Measurements from ENCODE around the gene PURA.
A peak's percentile ranks its signal among the peaks of the same experiment; 100 is the strongest.

The PURA gene

GRCh38 chr5:140147460-140147859, 33.6 kb downstream of the PURA start:
- no CpG with 5 or more reads among the region's 1 CpG for WGBS (ENCODE audit: extremely low coverage, insufficient coverage, low lambda C conversion rate)
- H3K4ac ChIP-seq (ENCODE audit: low read depth, low read length): no peak overlapping the region
- no peak for DNase-seq
- H3K79me2 ChIP-seq (ENCODE audit: control insufficient read depth, insufficient read depth, low read length): no peaks in the 10 kb centered on the region
- H2BK5ac ChIP-seq (ENCODE audit: low read length): no peak overlapping the region
- peak overlapping the region; percentile 30 for H3K23ac ChIP-seq (ENCODE audit: low read length)
- H2BK15ac ChIP-seq (replicated peaks; ENCODE audit: low read depth): no peak overlapping the region
- no peak overlapping the region for H3K4me3 ChIP-seq (ENCODE audit: low read length)
- H3K18ac ChIP-seq (ENCODE audit: low read length): no peak overlapping the region
- no peak overlapping the region for H2AK5ac ChIP-seq (ENCODE audit: low read length)
- H3K27me3 ChIP-seq (ENCODE audit: insufficient read depth, low read length, poor library complexity): peaks cover 31% of the 10 kb centered on the region
- H4K8ac ChIP-seq (ENCODE audit: low read depth, low read length): no peak overlapping the region
- H3K27ac ChIP-seq (ENCODE audit: low read depth, low read length): no peak overlapping the region
- no peak overlapping the region for H3K4me2 ChIP-seq (ENCODE audit: low read length)
- H3K36me3 ChIP-seq (ENCODE audit: control insufficient read depth, insufficient read depth, low read length): no peaks in the 10 kb centered on the region
- H3K4me1 ChIP-seq (ENCODE audit: control insufficient read depth, low read depth, low read length): peaks cover under 1% of the 10 kb centered on the region
- no peaks in the 10 kb centered on the region for H3K79me1 ChIP-seq (ENCODE audit: low read length)
- no peak overlapping the region for H3K9ac ChIP-seq (ENCODE audit: low read length)
- no peak overlapping the region for H4K5ac ChIP-seq (ENCODE audit: low read length)
- no peak overlapping the region for H2BK120ac ChIP-seq (ENCODE audit: low read depth, low read length)
- H3K56ac ChIP-seq (ENCODE audit: low read length): no peak overlapping the region

- Histone ChIP-seq H3K56ac (ENCODE audit: low read length) (no peak overlapping the region), H3K27ac (ENCODE audit: low read depth, low read length) (no peak overlapping the region), H2AK5ac (ENCODE audit: low read length) (no peak overlapping the region), H3K79me1 (ENCODE audit: low read length) (no peaks in the 10 kb centered on the region), H4K8ac (ENCODE audit: low read depth, low read length) (no peak overlapping the region), H3K36me3 (ENCODE audit: control insufficient read depth, insufficient read depth, low read length) (no peaks in the 10 kb centered on the region), H3K23ac (ENCODE audit: low read length) (no peak overlapping the region), H3K9ac (ENCODE audit: low read length) (no peak overlapping the region), H3K4me2 (ENCODE audit: low read length) (no peak overlapping the region), H2BK15ac (replicated peaks; ENCODE audit: low read depth) (no peak overlapping the region), H3K4me3 (ENCODE audit: low read length) (no peak overlapping the region), H3K27me3 (ENCODE audit: insufficient read depth, low read length, poor library complexity) (peaks cover 31% of the 10 kb centered on the region), H2BK120ac (ENCODE audit: low read depth, low read length) (no peak overlapping the region), H2BK5ac (ENCODE audit: low read length) (no peak overlapping the region), H4K5ac (ENCODE audit: low read length) (no peak overlapping the region), H3K18ac (ENCODE audit: low read length) (no peak overlapping the region), H3K4ac (ENCODE audit: low read depth, low read length) (no peak overlapping the region), H3K79me2 (ENCODE audit: control insufficient read depth, insufficient read depth, low read length) (no peaks in the 10 kb centered on the region), H3K4me1 (ENCODE audit: control insufficient read depth, low read depth, low read length) (peaks cover 3% of the 10 kb centered on the region)
- DNase-seq: peak; percentile 86
- no CpG with 5 or more reads among the region's 6 CpGs for WGBS (ENCODE audit: extremely low coverage, insufficient coverage, low lambda C conversion rate)
These were observed 34.6 kb downstream of the PURA start for GRCh38 chr5:140148508-140148907.

- Histone ChIP-seq H3K27me3 (ENCODE audit: insufficient read depth, low read length, poor library complexity) (peaks cover 29% of the 10 kb centered on the region), H3K56ac (ENCODE audit: low read length) (no peak overlapping the region), H3K4me1 (ENCODE audit: control insufficient read depth, low read depth, low read length) (peaks cover 6% of the 10 kb centered on the region), H4K5ac (ENCODE audit: low read length) (no peak overlapping the region), H3K4me3 (ENCODE audit: low read length) (no peak overlapping the region), H3K9ac (ENCODE audit: low read length) (no peak overlapping the region), H3K79me1 (ENCODE audit: low read length) (no peaks in the 10 kb centered on the region), H3K4me2 (ENCODE audit: low read length) (no peak overlapping the region), H2BK5ac (ENCODE audit: low read length) (no peak overlapping the region), H2BK15ac (replicated peaks; ENCODE audit: low read depth) (no peak overlapping the region), H3K27ac (ENCODE audit: low read depth, low read length) (no peak overlapping the region), H3K4ac (ENCODE audit: low read depth, low read length) (no peak overlapping the region), H2AK5ac (ENCODE audit: low read length) (no peak overlapping the region), H3K79me2 (ENCODE audit: control insufficient read depth, insufficient read depth, low read length) (no peaks in the 10 kb centered on the region), H3K18ac (ENCODE audit: low read length) (no peak overlapping the region), H2BK120ac (ENCODE audit: low read depth, low read length) (no peak overlapping the region), H3K23ac (ENCODE audit: low read length) (no peak overlapping the region), H3K36me3 (ENCODE audit: control insufficient read depth, insufficient read depth, low read length) (no peaks in the 10 kb centered on the region), H4K8ac (ENCODE audit: low read depth, low read length) (no peak overlapping the region)
- no peak for DNase-seq
- WGBS (ENCODE audit: extremely low coverage, insufficient coverage, low lambda C conversion rate): no CpG with 5 or more reads among the region's 2 CpGs
These were observed 36.3 kb downstream of the PURA start for GRCh38 chr5:140150201-140150600.

- Histone ChIP-seq H2BK15ac (replicated peaks; ENCODE audit: low read depth) (no peak overlapping the region), H4K5ac (ENCODE audit: low read length) (no peak overlapping the region), H3K23ac (ENCODE audit: low read length) (no peak overlapping the region), H3K4me1 (ENCODE audit: control insufficient read depth, low read depth, low read length) (peaks cover 6% of the 10 kb centered on the region), H3K79me1 (ENCODE audit: low read length) (no peaks in the 10 kb centered on the region), H3K36me3 (ENCODE audit: control insufficient read depth, insufficient read depth, low read length) (no peaks in the 10 kb centered on the region), H3K27me3 (ENCODE audit: insufficient read depth, low read length, poor library complexity) (peaks cover 19% of the 10 kb centered on the region), H3K56ac (ENCODE audit: low read length) (no peak overlapping the region), H3K9ac (ENCODE audit: low read length) (no peak overlapping the region), H4K8ac (ENCODE audit: low read depth, low read length) (no peak overlapping the region), H3K27ac (ENCODE audit: low read depth, low read length) (no peak overlapping the region), H3K4ac (ENCODE audit: low read depth, low read length) (no peak overlapping the region), H3K18ac (ENCODE audit: low read length) (no peak overlapping the region), H2BK5ac (ENCODE audit: low read length) (no peak overlapping the region), H3K4me2 (ENCODE audit: low read length) (no peak overlapping the region), H2AK5ac (ENCODE audit: low read length) (no peak overlapping the region), H3K4me3 (ENCODE audit: low read length) (no peak overlapping the region), H2BK120ac (ENCODE audit: low read depth, low read length) (no peak overlapping the region), H3K79me2 (ENCODE audit: control insufficient read depth, insufficient read depth, low read length) (no peaks in the 10 kb centered on the region)
- no peak for DNase-seq
- WGBS (ENCODE audit: extremely low coverage, insufficient coverage, low lambda C conversion rate): no CpG with 5 or more reads among the region's 7 CpGs
These were observed 37.5 kb downstream of the PURA start for GRCh38 chr5:140151144-140152021.

GRCh38 chr5:140152022-140152999, 38.4 kb downstream of the PURA start:
- Histone ChIP-seq H3K27me3 (ENCODE audit: insufficient read depth, low read length, poor library complexity) (peaks cover 10% of the 10 kb centered on the region), H3K4me1 (ENCODE audit: control insufficient read depth, low read depth, low read length) (peaks cover 6% of the 10 kb centered on the region), H3K18ac (ENCODE audit: low read length) (no peak overlapping the region), H3K23ac (ENCODE audit: low read length) (no peak overlapping the region), H4K8ac (ENCODE audit: low read depth, low read length) (no peak overlapping the region), H3K79me2 (ENCODE audit: control insufficient read depth, insufficient read depth, low read length) (no peaks in the 10 kb centered on the region), H2BK15ac (replicated peaks; ENCODE audit: low read depth) (no peak overlapping the region), H3K79me1 (ENCODE audit: low read length) (no peaks in the 10 kb centered on the region), H3K27ac (ENCODE audit: low read depth, low read length) (no peak overlapping the region), H4K5ac (ENCODE audit: low read length) (no peak overlapping the region), H3K4me2 (ENCODE audit: low read length) (peak overlapping the region; percentile 8), H3K36me3 (ENCODE audit: control insufficient read depth, insufficient read depth, low read length) (no peaks in the 10 kb centered on the region), H3K4ac (ENCODE audit: low read depth, low read length) (no peak overlapping the region), H3K4me3 (ENCODE audit: low read length) (no peak overlapping the region), H3K9ac (ENCODE audit: low read length) (no peak overlapping the region), H2BK5ac (ENCODE audit: low read length) (no peak overlapping the region), H2BK120ac (ENCODE audit: low read depth, low read length) (no peak overlapping the region), H3K56ac (ENCODE audit: low read length) (peak overlapping the region; percentile 42), H2AK5ac (ENCODE audit: low read length) (no peak overlapping the region)
- DNase-seq: no peak
- no CpG with 5 or more reads among the region's 23 CpGs for WGBS (ENCODE audit: extremely low coverage, insufficient coverage, low lambda C conversion rate)

Measured in mesendoderm (in vitro differentiated cells).